ENCODE measurements around the gene GSG1L. TPM values are rescaled to one million over a fixed set of nuclear protein-coding genes. Genes with fewer than 3 reads are reported as not detected.
A peak's percentile ranks its signal among the peaks of the same experiment; 100 is the strongest.

The GSG1L gene
- total RNA-seq: not detected
- long read RNA-seq: 0 reads

GRCh38 chr16:28063591-28064061 lies at the start of gene GSG1L:
GSG1L (minus strand) TSS chr16:28063714; CDS start chr16:28063424, 290 bp downstream.
- no peak for DNase-seq (ENCODE audit: low spot score)

GRCh38 chr16:28112908-28113307 lies 49.4 kb upstream of the GSG1L start:
- DNase-seq (ENCODE audit: low spot score): no peak

- no peak for DNase-seq (ENCODE audit: low spot score)
Measured at GRCh38 chr16:28110977-28111376, 47.5 kb upstream of the GSG1L start.

GRCh38 chr16:28110479-28110878 lies 47.0 kb upstream of the GSG1L start:
- no peak for DNase-seq (ENCODE audit: low spot score)

GRCh38 chr16:28110074-28110473 lies 46.6 kb upstream of the GSG1L start:
- DNase-seq (ENCODE audit: low spot score): no peak

GRCh38 chr16:28108590-28109247 lies 45.2 kb upstream of the GSG1L start:
- peak; percentile 64 for DNase-seq (ENCODE audit: low spot score)

GRCh38 chr16:28107232-28107631 lies 43.7 kb upstream of the GSG1L start:
- peak; percentile 59 for DNase-seq (ENCODE audit: low spot score)

- no peak for DNase-seq (ENCODE audit: low spot score)
Measured at GRCh38 chr16:28106467-28107215, 43.1 kb upstream of the GSG1L start.

- peak; percentile 80 for DNase-seq (ENCODE audit: low spot score)
Measured at GRCh38 chr16:28105954-28106353, 42.4 kb upstream of the GSG1L start.

- DNase-seq (ENCODE audit: low spot score): no peak
Measured at GRCh38 chr16:28105297-28105696, 41.8 kb upstream of the GSG1L start.

GRCh38 chr16:28104404-28104803 lies 40.9 kb upstream of the GSG1L start:
- DNase-seq (ENCODE audit: low spot score): peak; percentile 88

- peak; percentile 68 for DNase-seq (ENCODE audit: low spot score)
Measured at GRCh38 chr16:28103516-28104170, 40.1 kb upstream of the GSG1L start.

GRCh38 chr16:28101533-28101890 lies 38.0 kb upstream of the GSG1L start:
- DNase-seq (ENCODE audit: low spot score): peak; percentile 47

- peak; percentile 71 for DNase-seq (ENCODE audit: low spot score)
Measured at GRCh38 chr16:28100810-28101532, 37.5 kb upstream of the GSG1L start.

- peak; percentile 62 for DNase-seq (ENCODE audit: low spot score)
Measured at GRCh38 chr16:28098959-28099945, 35.7 kb upstream of the GSG1L start.

- DNase-seq (ENCODE audit: low spot score): peak; percentile 39
Measured at GRCh38 chr16:28098171-28098958, 34.9 kb upstream of the GSG1L start.

GRCh38 chr16:28096983-28097899 lies 33.7 kb upstream of the GSG1L start:
- peak; percentile 80 for DNase-seq (ENCODE audit: low spot score)

GRCh38 chr16:28093385-28093725 lies 29.8 kb upstream of the GSG1L start:
- no peak for DNase-seq (ENCODE audit: low spot score)

All from mesenteric fat pad (tissue), 1 donor.